ENCODE data around the gene EGR1.
"Not testable (repeated sequence)": the region's sequence is repeated elsewhere in the genome, so short reads cannot be mapped to it uniquely, and the experiment has no call there.

Gene EGR1

DNA sequence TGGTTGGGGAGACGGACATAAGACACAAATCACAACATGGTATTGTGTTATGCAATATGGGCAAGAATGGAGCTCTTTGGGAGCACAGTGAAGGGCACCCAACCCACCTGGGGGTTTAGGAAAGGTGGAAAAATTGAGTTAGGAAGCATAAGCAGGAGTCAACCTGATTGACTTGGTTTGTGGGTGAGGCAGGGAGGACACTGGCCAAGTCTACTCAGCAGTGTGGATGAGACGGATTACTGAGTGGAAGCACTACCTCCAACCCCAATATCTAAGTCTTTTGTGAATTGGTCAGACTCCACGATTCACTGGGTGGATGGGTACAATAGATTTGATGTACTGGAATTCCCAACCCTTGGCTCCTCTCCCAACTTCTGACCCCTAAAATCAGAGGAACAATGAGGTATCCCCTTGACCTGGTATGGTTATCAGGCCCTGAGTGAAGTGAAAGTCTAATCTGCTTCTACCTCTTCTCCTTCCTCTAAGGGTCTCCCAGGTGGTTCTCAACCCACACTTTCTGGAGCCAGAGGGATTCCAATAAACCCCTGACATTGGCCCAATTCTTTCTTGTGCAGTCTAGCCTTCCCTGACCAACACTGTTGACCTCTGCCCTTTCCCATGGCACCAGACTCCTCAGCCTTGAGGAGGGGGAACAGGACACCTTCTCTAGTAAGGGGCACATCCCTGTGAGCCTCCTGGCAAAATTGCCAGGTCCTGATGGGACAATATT, 5.2 kb downstream of the EGR1 start:
- peak overlapping the region in 1 of 2 donors; percentile 28 for H3K27ac ChIP-seq
- no peak for DNase-seq (ENCODE audit: low spot score)
- TF ChIP-seq, protein P1, sequence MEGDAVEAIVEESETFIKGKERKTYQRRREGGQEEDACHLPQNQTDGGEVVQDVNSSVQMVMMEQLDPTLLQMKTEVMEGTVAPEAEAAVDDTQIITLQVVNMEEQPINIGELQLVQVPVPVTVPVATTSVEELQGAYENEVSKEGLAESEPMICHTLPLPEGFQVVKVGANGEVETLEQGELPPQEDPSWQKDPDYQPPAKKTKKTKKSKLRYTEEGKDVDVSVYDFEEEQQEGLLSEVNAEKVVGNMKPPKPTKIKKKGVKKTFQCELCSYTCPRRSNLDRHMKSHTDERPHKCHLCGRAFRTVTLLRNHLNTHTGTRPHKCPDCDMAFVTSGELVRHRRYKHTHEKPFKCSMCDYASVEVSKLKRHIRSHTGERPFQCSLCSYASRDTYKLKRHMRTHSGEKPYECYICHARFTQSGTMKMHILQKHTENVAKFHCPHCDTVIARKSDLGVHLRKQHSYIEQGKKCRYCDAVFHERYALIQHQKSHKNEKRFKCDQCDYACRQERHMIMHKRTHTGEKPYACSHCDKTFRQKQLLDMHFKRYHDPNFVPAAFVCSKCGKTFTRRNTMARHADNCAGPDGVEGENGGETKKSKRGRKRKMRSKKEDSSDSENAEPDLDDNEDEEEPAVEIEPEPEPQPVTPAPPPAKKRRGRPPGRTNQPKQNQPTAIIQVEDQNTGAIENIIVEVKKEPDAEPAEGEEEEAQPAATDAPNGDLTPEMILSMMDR (IDR thresholded peaks at IDR 0.05), result no peak
- H3K4me3 ChIP-seq, result no peak overlapping the region

DNA sequence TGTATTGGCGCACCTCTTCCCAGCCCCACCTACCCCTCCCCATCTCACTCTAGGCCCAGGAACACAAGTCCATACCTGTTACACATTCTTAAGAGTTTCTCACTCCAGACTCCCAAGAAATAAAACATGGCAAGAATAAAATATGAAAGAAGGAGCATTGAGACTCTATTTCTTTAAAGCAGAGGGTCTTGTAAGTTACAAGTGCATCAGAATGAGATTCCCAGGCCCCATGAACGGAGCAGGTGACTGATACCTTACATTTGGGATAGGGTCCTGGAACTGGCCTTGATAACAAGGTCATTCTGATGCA, 5.7 kb downstream of the EGR1 start:
- H3K4me3 ChIP-seq, result no peak overlapping the region
- DNase-seq (ENCODE audit: low spot score), result no peak
- H3K27ac ChIP-seq, result no peak overlapping the region
- TF ChIP-seq, protein P1 (IDR thresholded peaks at IDR 0.05), result no peak

DNA sequence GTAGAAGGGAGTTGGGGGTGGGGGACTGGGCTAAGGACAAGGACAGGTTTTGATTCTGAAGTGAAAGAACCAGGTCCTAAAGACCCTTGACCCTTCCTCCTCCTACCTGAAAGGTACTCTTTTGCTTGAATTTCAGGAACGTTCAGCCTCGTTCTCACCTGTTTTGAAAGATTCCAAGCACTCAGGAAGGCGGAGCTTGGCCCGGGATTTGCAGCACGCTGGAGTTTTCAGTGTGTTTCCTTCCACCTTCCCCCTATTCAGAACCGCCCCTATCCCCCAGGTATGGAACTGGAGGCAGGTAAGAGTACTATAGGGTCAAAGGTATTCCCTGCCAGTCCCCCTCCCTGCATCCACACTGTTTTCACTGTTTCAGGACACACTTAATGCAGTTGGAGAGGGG, 7.1 kb downstream of the EGR1 start:
- TF ChIP-seq, protein P1 (IDR thresholded peaks at IDR 0.05), result no peak
- no peak for DNase-seq (ENCODE audit: low spot score)
- no peak overlapping the region for H3K4me3 ChIP-seq
- H3K27ac ChIP-seq, result no peak overlapping the region

DNA sequence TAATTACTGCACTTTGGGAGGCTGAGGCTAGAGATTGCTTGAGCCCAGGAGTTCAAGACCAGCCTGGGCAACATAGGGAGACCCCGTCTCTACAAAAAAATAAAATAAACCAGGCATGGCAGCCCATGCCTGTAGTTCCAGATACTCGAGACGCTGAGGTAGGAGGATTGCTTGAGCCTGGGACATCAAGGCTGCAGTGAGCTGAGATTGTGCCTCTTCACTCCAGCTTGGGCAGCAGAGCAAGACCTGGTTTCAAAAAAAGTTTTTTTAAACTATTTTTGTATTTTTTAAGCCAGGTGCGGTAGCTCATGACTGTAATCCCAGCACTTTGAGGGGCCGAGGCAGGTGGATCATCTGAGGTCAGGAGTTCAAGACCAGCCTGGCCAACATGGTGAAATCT, 7.9 kb downstream of the EGR1 start:
- H3K4me3 ChIP-seq; H3K27ac ChIP-seq; DNase-seq (ENCODE audit: low spot score): not testable (repeated sequence)

DNA sequence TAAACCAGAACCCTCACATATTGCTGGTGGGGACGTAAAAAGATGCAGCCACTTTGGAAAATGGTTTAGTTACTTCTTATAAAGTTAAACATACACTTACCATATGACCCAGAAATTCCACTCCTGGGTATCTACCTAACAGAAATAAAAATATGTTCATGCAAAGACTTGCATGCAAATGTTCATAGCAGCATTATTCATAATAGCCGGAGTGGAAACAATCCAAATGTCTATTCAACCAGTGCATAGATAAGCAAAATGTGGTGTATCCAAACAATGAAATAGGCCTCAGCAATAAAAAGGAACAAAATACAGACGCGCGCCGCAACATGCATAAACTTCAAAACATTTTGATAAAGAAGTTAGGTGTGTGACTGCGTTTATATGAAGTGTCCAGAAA, 11.6 kb downstream of the EGR1 start:
- TF ChIP-seq, protein P1 (IDR thresholded peaks at IDR 0.05), result no peak
- no peak overlapping the region for H3K27ac ChIP-seq
- no peak for DNase-seq (ENCODE audit: low spot score)
- H3K4me3 ChIP-seq, result no peak overlapping the region

DNA sequence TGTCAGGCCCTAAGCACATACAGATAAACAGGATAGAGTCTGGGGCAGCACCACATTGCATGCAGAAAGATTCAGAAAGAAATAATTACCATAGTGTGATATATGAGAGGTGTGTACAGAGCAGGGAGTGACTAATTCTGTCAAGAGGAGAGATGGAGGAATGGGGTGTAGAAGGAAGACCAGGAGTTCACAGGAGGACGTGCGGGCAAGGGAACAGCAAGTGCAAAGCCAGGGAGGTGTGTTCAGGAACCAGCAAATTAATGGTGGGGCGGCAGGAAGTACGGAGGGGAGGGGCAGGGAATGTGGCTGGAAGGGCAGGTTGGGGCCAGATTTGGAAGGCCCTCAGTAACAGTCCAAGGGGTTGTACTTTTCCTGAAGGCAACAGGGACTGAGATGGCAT, 17.4 kb downstream of the EGR1 start:
- Histone ChIP-seq H3K4me3 (no peak overlapping the region), H3K27ac (no peak overlapping the region)
- DNase-seq (ENCODE audit: low spot score), result no peak
- TF ChIP-seq, protein P1 (IDR thresholded peaks at IDR 0.05), result no peak

DNA sequence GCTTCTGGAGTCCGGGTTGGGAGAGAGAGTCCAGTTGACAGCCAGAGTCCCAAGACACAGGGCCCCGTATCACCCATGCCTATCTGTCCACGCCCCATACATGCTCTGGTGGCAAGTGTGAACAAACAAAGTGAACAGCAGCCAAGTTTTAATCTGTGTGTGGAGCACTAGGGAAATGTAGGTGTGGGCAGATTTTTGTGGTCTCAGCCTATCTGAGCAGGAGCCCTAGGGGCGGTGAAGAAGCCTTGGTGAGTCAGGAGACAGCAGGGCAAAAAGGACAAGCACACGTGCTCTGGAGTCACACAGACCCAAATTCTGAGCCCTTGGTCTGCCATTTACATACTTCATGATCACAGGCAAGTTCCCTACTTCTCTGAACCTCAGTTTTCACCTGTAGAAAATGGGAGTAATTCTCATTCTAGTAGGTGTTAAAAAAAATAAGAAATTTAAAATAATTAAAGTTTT, 23.2 kb downstream of the EGR1 start:
- Histone ChIP-seq H3K27ac (no peak overlapping the region), H3K4me3 (no peak overlapping the region)
- TF ChIP-seq, protein P1 (IDR thresholded peaks at IDR 0.05), result no peak
- DNase-seq (ENCODE audit: low spot score), result no peak

All from coronary artery (tissue), 2 donors.